22Rv1 (cell line): ENCODE data around the gene CLMN.

ENCODE experiments used
- CTCF ChIP-seq: fragments of 450-650 bp; IDR thresholded peaks from 2 replicates; pipeline ENCODE4 v1.5.1; 2017; ENCODE audit warnings: mild to moderate bottlenecking
- ZFX ChIP-seq: fragments of 450-650 bp; IDR thresholded peaks from 2 replicates; pipeline ENCODE4 v1.6.1; 2017; ENCODE audit warnings: antibody characterized with exemption, borderline replicate concordance

GRCh38 chr14:95320078-95320895, 579 bp upstream of the CLMN start:
- TF ChIP-seq CTCF (no peak), ZFX (no peak)
